KMS-11 (cell line): ENCODE results near the gene SCEL.
"Not testable (repeated sequence)": the region's sequence is repeated elsewhere in the genome, so short reads cannot be mapped to it uniquely, and the experiment has no call there.

Experiments
- H2AFZ ChIP-seq: fragments of 200-600 bp; sonication (generic); 2 replicates; pipeline ENCODE4 v1.6.1; 2016; ENCODE audit warnings: antibody characterized with exemption, mixed run types, low read depth
- H3K27ac ChIP-seq: fragments of 200-600 bp; sonication (generic); 2 replicates; pipeline ENCODE4 v1.6.1; 2016; ENCODE audit warnings: mild to moderate bottlenecking, mixed run types
- H3K27me3 ChIP-seq: fragments of 200-600 bp; sonication (generic); 2 replicates; pipeline ENCODE4 v1.6.1; 2017; ENCODE audit warnings: mild to moderate bottlenecking, low read depth, mixed run types, moderate library complexity; ENCODE audit not compliant: insufficient read depth
- H3K36me3 ChIP-seq: fragments of 200-600 bp; sonication (generic); 2 replicates; pipeline ENCODE4 v1.6.1; 2017; ENCODE audit warnings: mild to moderate bottlenecking, mixed run types; ENCODE audit not compliant: insufficient read depth
- H3K4me1 ChIP-seq: fragments of 200-600 bp; sonication (generic); 2 replicates; pipeline ENCODE4 v1.6.1; 2016; ENCODE audit warnings: mild to moderate bottlenecking, low read depth, mixed run types; ENCODE audit not compliant: poor library complexity, severe bottlenecking
- H3K4me2 ChIP-seq: fragments of 200-600 bp; sonication (generic); 2 replicates; pipeline ENCODE4 v1.7.0; 2016; ENCODE audit warnings: mild to moderate bottlenecking, mixed run types
- H3K4me3 ChIP-seq: fragments of 200-600 bp; sonication (generic); IDR thresholded peaks from 2 replicates; pipeline ENCODE4 v1.6.1; 2017; ENCODE audit warnings: low read depth, low read length, mixed read lengths; ENCODE audit not compliant: insufficient read depth
- H3K79me2 ChIP-seq: fragments of 200-600 bp; sonication (generic); 2 replicates; pipeline ENCODE4 v1.6.1; 2016; ENCODE audit warnings: low read depth, mixed run types; ENCODE audit not compliant: insufficient read depth
- H3K9ac ChIP-seq: fragments of 200-600 bp; sonication (generic); 2 replicates; pipeline ENCODE4 v1.6.1; 2016; ENCODE audit warnings: mild to moderate bottlenecking, mixed run types
- H4K20me1 ChIP-seq: fragments of 200-600 bp; sonication (generic); 2 replicates; pipeline ENCODE4 v1.6.1; 2016; ENCODE audit warnings: mild to moderate bottlenecking, mixed run types; ENCODE audit not compliant: insufficient read depth
- TF ChIP-seq, protein P1 (sequence below): fragments of 200-600 bp; sonication (generic); conservative IDR thresholded peaks from 2 replicates; pipeline ENCODE4 v1.6.1; 2017; ENCODE audit warnings: low read depth, mild to moderate bottlenecking, antibody characterized with exemption, low read length, moderate library complexity, mixed read lengths

SCEL gene

DNA sequence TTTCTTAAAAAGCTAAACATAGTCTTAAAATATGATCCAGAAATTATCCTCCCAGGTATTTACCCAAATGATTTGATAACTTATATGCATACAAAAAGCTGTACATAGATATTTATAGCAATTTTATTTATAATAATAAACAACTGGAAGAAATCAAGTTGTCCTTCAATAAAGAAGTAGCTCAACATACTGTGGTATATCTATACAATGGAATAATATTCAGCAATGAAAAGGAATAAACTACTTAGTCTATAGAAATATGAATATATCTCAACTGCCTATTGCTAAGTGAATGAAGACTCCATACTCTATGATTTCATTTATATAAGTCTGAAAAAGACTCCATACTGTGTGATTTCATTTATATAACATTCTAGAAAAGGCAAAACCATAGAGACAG, 114.9 kb downstream of the SCEL start:
- no peak overlapping the region for H3K27ac ChIP-seq
- TF ChIP-seq, protein P1, sequence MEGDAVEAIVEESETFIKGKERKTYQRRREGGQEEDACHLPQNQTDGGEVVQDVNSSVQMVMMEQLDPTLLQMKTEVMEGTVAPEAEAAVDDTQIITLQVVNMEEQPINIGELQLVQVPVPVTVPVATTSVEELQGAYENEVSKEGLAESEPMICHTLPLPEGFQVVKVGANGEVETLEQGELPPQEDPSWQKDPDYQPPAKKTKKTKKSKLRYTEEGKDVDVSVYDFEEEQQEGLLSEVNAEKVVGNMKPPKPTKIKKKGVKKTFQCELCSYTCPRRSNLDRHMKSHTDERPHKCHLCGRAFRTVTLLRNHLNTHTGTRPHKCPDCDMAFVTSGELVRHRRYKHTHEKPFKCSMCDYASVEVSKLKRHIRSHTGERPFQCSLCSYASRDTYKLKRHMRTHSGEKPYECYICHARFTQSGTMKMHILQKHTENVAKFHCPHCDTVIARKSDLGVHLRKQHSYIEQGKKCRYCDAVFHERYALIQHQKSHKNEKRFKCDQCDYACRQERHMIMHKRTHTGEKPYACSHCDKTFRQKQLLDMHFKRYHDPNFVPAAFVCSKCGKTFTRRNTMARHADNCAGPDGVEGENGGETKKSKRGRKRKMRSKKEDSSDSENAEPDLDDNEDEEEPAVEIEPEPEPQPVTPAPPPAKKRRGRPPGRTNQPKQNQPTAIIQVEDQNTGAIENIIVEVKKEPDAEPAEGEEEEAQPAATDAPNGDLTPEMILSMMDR = no peak
- no peak overlapping the region for H3K9ac ChIP-seq
- H3K79me2 ChIP-seq = no peaks in the 10 kb centered on the region
- no peaks in the 10 kb centered on the region for H3K27me3 ChIP-seq
- H3K36me3 ChIP-seq = no peaks in the 10 kb centered on the region
- no peak overlapping the region for H3K4me3 ChIP-seq
- H4K20me1 ChIP-seq = no peaks in the 10 kb centered on the region
- no peaks in the 10 kb centered on the region for H3K4me1 ChIP-seq
- H3K4me2 ChIP-seq = no peak overlapping the region
- H2AFZ ChIP-seq = no peak overlapping the region

DNA sequence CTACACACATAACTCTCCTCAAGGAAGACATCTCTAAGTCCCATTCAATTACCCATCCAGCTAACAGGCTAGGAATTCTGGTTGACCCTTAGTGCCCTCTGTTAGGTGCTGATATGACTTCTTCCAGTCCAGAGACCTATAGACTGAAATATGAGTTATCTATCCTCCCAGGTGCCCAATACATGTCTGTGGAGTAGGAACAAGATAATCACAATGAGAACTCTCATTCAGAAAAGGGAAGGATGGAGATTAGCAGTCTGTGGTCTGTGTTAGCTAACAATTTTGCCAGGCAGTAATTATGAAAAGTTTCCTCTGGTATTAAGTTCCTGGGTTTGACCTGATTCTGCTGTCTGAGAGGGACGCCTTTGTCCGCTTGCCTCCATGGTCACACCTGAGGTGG, 117.8 kb downstream of the SCEL start:
- H3K27me3 ChIP-seq = no peaks in the 10 kb centered on the region
- H3K36me3 ChIP-seq = no peaks in the 10 kb centered on the region
- H4K20me1 ChIP-seq = no peaks in the 10 kb centered on the region
- H3K27ac ChIP-seq = no peak overlapping the region
- H2AFZ ChIP-seq = no peak overlapping the region
- H3K9ac ChIP-seq = no peak overlapping the region
- no peak overlapping the region for H3K4me2 ChIP-seq
- H3K4me1 ChIP-seq = no peaks in the 10 kb centered on the region
- TF ChIP-seq, protein P1 = no peak
- no peaks in the 10 kb centered on the region for H3K79me2 ChIP-seq
- H3K4me3 ChIP-seq = no peak overlapping the region

DNA sequence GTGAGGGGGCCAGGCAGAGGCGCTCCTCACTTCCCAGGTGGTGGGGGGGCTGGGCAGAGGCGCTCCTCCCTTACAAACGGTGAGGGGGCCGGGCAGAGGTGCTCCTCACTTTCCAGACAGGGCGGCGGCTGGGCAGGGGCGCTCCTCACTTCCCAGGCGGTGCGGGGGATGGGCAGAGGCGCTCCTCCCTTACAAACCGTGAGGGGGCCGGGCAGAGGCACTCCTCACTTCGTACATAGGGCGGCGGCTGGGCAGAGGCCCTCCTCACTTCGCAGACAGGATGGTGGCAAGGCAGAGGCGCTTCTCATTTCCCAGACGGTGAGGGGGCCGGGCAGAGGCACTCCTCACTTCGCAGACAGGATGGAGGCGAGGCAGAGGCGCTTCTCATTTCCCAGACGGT, 124.5 kb downstream of the SCEL start:
- not testable (repeated sequence) for H3K4me3 ChIP-seq, H3K27ac ChIP-seq

DNA sequence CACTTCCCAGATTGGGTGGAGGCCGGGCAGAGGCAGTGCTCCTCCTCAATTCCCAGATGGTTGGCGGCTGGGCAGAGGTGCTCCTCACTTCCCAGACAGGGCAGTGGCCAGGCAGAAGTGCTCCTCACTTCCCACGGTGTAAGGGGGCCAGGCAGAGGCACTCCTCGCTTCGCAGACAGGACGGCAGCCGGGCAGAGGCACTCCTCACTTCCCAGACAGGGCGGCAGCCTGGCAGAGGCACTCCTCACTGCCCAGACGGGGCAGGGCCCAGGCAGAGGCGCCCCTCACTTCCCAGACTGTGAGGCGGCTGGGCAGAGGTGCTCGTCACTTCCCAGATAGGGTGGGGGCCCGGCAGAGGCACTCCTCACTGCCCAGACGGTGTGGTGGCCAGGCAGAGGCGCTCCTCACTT, 125.3 kb downstream of the SCEL start:
- Histone ChIP-seq H3K4me3 (no peak overlapping the region), H3K9ac (no peak overlapping the region), H3K27ac (no peak overlapping the region), H3K79me2 (no peaks in the 10 kb centered on the region), H3K27me3 (no peaks in the 10 kb centered on the region), H2AFZ (no peak overlapping the region), H3K4me2 (no peak overlapping the region), H3K36me3 (no peaks in the 10 kb centered on the region), H3K4me1 (no peaks in the 10 kb centered on the region), H4K20me1 (no peaks in the 10 kb centered on the region)
- TF ChIP-seq, protein P1 = no peak

More for the DNA sequence above, 124.5 kb downstream of the SCEL start:
- not testable (repeated sequence) for H4K20me1 ChIP-seq, H3K36me3 ChIP-seq, H2AFZ ChIP-seq, H3K4me2 ChIP-seq, H3K9ac ChIP-seq, H3K79me2 ChIP-seq, H3K4me1 ChIP-seq, H3K27me3 ChIP-seq

DNA sequence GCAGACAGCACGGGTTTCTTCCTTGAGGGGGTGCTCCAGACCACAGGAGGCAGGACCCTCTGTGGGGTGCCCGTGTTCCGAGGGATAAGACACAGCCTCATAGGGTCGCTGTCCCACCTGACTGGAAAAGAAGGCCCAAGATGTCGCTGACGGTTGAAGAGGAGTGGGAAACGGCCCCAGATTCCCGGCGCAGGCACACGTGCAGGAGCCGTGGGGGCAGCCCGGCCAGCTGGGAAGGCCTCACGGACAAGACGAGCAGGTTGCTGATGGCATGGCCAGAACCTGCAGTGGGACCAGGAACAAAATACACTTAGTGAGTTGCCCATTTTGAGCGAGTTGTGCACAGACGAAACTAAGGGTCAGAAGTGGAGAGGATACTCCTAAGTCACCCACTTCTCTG, 126.8 kb downstream of the SCEL start:
- H3K27me3 ChIP-seq, H4K20me1 ChIP-seq, H3K79me2 ChIP-seq, H3K4me3 ChIP-seq, H3K9ac ChIP-seq, H2AFZ ChIP-seq, H3K4me2 ChIP-seq, H3K36me3 ChIP-seq, H3K4me1 ChIP-seq, H3K27ac ChIP-seq: not testable (repeated sequence)

DNA sequence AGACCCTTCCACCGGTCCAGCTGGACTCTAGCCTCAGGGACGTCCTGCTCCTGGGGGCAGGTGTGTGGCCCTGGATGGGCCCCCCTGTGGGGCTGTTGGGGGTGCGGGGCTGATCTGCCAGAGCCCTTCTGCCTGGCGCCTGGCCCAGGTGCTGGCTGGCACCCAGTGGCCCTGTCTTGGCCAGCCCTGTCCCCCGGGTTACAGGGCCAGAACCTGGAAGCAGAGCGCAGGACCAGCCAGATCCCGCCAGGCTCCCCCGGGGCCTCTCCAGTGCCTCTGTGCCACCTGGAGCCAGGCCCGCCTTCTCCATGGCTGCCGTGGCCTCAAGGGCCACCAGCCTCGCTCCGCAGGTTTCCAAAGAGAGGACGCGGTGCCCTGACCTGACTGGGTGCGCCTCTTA, 127.3 kb downstream of the SCEL start:
- not testable (repeated sequence) for H3K27me3 ChIP-seq, H3K79me2 ChIP-seq, H2AFZ ChIP-seq, H3K27ac ChIP-seq, H3K36me3 ChIP-seq, H3K4me1 ChIP-seq, H4K20me1 ChIP-seq, H3K4me3 ChIP-seq, H3K4me2 ChIP-seq, H3K9ac ChIP-seq
